Measurements from ENCODE around the gene EGFLAM. TPM values are rescaled to one million over a fixed set of nuclear protein-coding genes. Genes with fewer than 3 reads are reported as not detected.

EGFLAM gene
- polyA plus RNA-seq, 1 donor from 2014 or later, result not detected

- H3K9me3 ChIP-seq (ENCODE audit: low read length), result no peaks in the 10 kb centered on the region
- no peaks in the 10 kb centered on the region for H3K36me3 ChIP-seq (ENCODE audit: insufficient read depth, low read length)
- no peaks in the 10 kb centered on the region for H3K9me2 ChIP-seq (ENCODE audit: insufficient read depth, low read length)
- TF ChIP-seq MXI1 (conservative IDR thresholded peaks at IDR 0.05; ENCODE audit: poor library complexity, severe bottlenecking), result no peak
- TF ChIP-seq TAF1 (IDR thresholded peaks at IDR 0.05; ENCODE audit: low read depth), result no peak
- no peak for TF ChIP-seq RAD21 (conservative IDR thresholded peaks at IDR 0.05)
- no peak for TF ChIP-seq EP300 (conservative IDR thresholded peaks at IDR 0.05; ENCODE audit: poor library complexity, severe bottlenecking)
- no peak for TF ChIP-seq SMC3 (conservative IDR thresholded peaks at IDR 0.05; ENCODE audit: poor library complexity)
- TF ChIP-seq CTCF (IDR thresholded peaks at IDR 0.05; ENCODE audit: poor library complexity, severe bottlenecking), result no peak
- TF ChIP-seq POLR2AphosphoS5 (IDR thresholded peaks at IDR 0.05), result no peak
- TF ChIP-seq EZH2 (IDR thresholded peaks at IDR 0.05; ENCODE audit: borderline replicate concordance, insufficient read depth, low read length, poor library complexity, severe bottlenecking), result no peak
- no peak for TF ChIP-seq REST (IDR thresholded peaks at IDR 0.05; ENCODE audit: borderline replicate concordance)
- H2AFZ ChIP-seq (ENCODE audit: low read depth, low read length), result no peak overlapping the region
- no peaks in the 10 kb centered on the region for H3F3A ChIP-seq (ENCODE audit: insufficient read depth, low read length, poor library complexity, severe bottlenecking)
- H3K27ac ChIP-seq (ENCODE audit: low read length), result no peak overlapping the region
- H3K4me3 ChIP-seq (ENCODE audit: low read length), result no peak overlapping the region
- H3K79me2 ChIP-seq (replicated peaks; ENCODE audit: insufficient read depth, low read length), result no peaks in the 10 kb centered on the region
- no peak overlapping the region for H3K9ac ChIP-seq (ENCODE audit: low read length)
- H4K20me1 ChIP-seq (ENCODE audit: insufficient read depth), result no peaks in the 10 kb centered on the region
- H3K4me2 ChIP-seq (ENCODE audit: low read length), result no peak overlapping the region
- H3K27me3 ChIP-seq (ENCODE audit: insufficient read depth, low read depth, low read length), result no peaks in the 10 kb centered on the region
These were observed 86.5 kb downstream of the EGFLAM start for GRCh38 chr5:38344891-38345290.

GRCh38 chr5:38346593-38346992, 88.2 kb downstream of the EGFLAM start:
- Histone ChIP-seq H3K27ac (ENCODE audit: low read length) (no peak overlapping the region), H3K36me3 (ENCODE audit: insufficient read depth, low read length) (no peaks in the 10 kb centered on the region), H3K79me2 (replicated peaks; ENCODE audit: insufficient read depth, low read length) (no peaks in the 10 kb centered on the region), H3K9me3 (ENCODE audit: low read length) (no peaks in the 10 kb centered on the region), H3F3A (ENCODE audit: insufficient read depth, low read length, poor library complexity, severe bottlenecking) (no peaks in the 10 kb centered on the region), H3K4me3 (ENCODE audit: low read length) (no peak overlapping the region), H2AFZ (ENCODE audit: low read depth, low read length) (no peak overlapping the region), H4K20me1 (ENCODE audit: insufficient read depth) (no peaks in the 10 kb centered on the region), H3K4me2 (ENCODE audit: low read length) (no peak overlapping the region), H3K9me2 (ENCODE audit: insufficient read depth, low read length) (no peaks in the 10 kb centered on the region), H3K9ac (ENCODE audit: low read length) (no peak overlapping the region), H3K27me3 (ENCODE audit: insufficient read depth, low read depth, low read length) (no peaks in the 10 kb centered on the region)
- TF ChIP-seq EP300 (conservative IDR thresholded peaks at IDR 0.05; ENCODE audit: poor library complexity, severe bottlenecking) (no peak), TAF1 (IDR thresholded peaks at IDR 0.05; ENCODE audit: low read depth) (no peak), CTCF (IDR thresholded peaks at IDR 0.05; ENCODE audit: poor library complexity, severe bottlenecking) (no peak), RAD21 (conservative IDR thresholded peaks at IDR 0.05) (no peak), SMC3 (conservative IDR thresholded peaks at IDR 0.05; ENCODE audit: poor library complexity) (no peak), EZH2 (IDR thresholded peaks at IDR 0.05; ENCODE audit: borderline replicate concordance, insufficient read depth, low read length, poor library complexity, severe bottlenecking) (no peak), POLR2AphosphoS5 (IDR thresholded peaks at IDR 0.05) (no peak), REST (IDR thresholded peaks at IDR 0.05; ENCODE audit: borderline replicate concordance) (no peak), MXI1 (conservative IDR thresholded peaks at IDR 0.05; ENCODE audit: poor library complexity, severe bottlenecking) (no peak)

Measured in neural cell (in vitro differentiated cells).